GM19463 (cell line): ENCODE results near the gene ABCA6.
"Not testable (repeated sequence)": the region's sequence is repeated elsewhere in the genome, so short reads cannot be mapped to it uniquely, and the experiment has no call there.

Source experiments
- ATAC-seq: cut with Tn5 transposase; IDR thresholded peaks from one replicate; pipeline ENCODE4 v1.9.1; 2021; ENCODE audit warnings: mild to moderate bottlenecking, moderate library complexity; ENCODE audit not compliant: unreplicated experiment

Gene ABCA6

DNA sequence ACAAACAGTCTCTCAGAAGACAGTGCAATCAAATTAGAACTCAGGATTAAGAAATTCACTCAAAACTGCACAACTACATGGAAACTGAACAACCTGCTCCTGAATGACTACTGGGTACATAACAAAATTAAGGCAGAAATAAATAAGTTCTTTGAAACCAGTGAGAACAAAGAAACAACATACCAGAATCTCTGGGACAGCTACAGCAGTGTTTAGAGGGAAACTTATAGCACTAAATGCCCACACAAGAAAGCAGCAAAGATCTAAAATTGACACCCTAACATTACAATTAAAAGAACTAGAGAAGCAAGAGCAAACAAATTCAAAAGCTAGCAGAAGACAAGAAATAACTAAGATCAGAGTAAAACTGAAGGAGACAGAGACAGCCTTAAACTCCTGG, 68.3 kb downstream of the ABCA6 start:
- not testable (repeated sequence) for ATAC-seq

DNA sequence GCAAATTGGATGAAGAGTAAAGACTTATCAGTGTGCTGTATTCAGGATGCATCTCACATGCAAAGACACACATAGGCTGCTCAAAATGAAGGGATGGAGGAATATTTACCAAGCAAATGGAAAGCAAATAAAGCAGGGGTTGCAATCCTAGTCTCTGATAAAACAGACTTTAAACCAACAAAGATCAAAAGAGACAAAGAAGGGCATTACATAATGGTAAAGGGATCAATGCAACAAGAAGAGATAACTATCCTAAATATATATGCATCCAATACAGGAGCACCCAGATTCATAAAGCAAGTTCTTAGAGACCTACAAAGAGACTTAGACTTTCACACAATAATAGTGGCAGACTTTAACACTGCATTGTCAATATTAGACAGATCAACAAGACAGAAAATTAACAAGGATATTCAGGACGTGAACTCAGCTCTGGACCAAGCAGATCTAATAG, 68.9 kb downstream of the ABCA6 start:
- ATAC-seq, result not testable (repeated sequence)

DNA sequence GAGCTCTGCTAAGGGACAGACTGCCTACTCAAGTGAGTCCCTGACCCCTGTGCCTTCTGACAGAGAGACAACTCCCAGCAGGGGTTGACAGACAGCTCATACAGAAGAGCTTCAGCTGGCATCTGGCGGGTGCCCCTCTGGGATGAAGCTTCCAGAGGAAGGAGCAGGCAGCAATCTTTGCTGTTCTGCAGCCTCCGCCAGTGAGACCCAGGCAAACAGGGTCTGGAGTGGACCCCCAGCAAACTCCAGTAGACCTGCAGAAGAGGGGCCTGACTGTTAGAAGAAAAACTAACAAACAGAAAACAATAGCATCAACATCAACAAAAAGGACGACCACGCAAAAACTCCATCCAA, 70.5 kb downstream of the ABCA6 start:
- not testable (repeated sequence) for ATAC-seq

DNA sequence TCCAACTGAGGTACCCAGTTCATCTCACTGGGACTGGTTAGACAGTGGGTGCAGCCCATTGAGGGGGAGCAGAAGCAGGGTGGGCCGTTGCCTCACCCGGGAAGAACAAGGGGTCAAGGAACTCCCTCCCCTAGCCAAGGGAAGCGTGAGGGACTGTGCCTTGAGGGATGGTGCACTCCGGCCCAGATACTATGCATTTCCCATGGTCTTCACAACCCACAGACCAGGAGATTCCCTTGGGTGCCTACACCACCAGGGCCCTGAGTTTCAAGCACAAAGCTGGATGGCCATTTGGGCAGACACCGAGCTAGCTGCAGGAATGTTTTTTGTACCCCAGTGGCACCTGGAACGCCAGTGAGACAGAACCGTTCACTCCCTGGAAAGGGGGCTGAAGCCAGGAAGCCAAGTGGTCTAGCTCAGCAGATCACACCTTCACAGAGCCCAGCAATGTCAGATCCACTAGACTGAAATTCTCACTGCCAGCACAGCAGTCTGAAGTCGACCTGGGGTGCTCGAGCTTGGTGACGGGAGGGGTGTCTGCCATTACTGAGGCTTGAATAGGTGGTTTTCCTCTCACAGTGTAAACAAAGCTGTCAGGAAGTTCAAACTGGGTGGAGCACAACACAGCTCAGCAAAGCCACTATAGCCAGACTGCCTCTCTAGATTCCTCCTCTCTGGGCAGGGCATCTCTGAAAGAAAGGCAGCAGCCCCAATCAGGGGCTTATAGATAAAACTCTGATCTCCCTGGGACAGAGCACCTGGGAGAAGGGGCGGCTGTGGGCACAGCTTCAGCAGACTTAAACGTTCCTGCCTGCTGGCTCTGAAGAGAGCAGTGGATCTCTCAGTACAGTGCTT, 71.1 kb downstream of the ABCA6 start:
- not testable (repeated sequence) for ATAC-seq

DNA sequence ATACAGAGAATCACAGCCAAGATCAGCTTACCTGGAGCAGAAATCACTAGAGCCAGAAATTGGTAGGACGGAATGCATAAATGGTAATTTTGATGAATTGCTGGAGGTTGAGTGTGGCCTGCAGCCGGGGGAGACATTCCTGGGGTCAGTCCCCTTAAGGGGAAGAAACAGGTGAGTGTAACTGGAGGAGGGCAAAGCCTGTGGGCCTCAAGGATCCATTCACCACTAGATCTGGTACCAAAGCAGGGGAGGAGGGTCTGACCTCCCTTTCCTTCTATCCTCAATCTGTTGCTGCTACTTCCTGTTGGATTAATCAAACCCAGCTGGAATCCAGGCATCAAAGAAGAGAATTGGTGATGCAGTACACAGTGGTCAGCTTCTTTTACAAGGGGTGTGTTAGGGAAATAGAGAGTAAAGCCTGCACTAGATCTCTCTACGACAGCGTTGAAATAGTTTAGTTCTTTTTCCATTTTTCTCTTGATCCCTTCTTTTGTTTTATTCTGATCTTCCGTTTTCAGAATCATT, 72.4 kb downstream of the ABCA6 start:
- no peak for ATAC-seq

DNA sequence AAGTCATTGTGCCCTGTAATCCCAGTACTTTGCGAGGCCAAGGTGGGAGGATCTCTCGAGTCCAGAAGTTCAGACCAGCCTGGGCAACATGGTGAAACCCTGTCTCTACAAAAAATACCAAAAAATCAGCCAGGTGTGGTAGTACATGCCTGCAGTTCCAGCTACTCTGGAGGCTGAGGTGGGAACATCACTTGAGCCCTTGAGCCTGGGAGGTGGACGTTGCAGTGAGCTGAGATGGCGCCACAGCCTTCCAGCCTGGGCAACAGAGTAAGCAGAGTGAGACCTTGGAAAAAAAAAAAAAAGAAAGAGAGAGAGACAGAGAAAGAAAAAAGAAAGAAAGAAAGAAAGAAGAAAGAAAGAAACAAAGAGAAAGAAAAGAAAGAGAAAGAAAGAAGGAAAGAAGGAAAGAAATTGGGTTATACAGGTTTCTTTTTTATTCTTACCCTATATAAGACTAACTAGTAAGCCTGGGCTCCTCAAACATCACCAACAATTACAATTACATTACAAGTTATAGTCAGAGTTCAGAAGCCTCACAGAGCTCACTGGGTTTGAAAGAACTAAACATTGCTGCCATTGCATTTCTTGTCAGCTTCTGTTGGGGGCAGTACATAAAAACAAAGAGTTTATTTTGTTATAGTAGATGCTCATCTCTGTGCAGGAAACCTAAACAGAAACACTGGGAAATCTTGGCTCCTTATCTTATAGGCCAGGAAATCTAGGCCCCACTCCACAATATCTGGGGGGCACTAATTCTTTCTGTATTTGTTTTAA, 74.2 kb downstream of the ABCA6 start:
- ATAC-seq, result no peak

DNA sequence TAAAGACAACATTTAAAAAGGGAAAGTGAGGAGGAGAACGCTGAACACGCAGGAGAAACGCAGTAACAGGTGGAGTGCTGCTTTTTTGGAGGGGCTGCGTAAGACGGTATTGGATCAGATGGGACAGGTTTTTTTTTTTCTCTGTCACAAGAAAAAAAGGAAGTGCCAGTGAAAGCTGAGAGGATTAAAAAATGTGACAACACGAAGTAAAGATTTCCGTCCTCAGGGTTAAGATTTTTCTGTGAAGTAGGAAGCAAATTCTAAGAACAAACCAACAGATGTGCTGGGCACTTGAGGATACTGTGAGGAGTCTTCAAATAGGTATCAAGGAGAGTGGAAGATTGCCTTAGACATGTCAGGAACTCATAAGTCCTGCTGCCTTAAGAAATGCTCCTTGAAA, 75.2 kb downstream of the ABCA6 start:
- no peak for ATAC-seq

DNA sequence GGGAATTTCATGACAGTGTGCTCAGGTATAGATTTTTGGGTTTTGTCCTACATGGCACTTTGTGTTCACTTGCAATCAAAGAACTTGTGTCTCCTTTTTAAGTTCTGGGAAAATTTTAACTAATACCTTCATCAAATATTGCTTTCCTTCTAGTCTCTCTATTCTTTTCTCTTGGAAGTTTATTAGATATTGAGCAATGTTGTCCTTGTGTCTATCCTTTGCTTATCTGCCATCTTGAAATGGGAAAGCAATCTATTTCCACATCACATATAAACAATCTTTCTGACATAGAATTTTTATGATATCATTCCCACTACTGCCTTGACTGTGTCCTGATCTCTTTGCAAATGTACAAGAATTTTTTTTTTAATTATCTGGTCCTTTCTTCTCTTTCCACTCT, 76.6 kb downstream of the ABCA6 start:
- ATAC-seq, result no peak

DNA sequence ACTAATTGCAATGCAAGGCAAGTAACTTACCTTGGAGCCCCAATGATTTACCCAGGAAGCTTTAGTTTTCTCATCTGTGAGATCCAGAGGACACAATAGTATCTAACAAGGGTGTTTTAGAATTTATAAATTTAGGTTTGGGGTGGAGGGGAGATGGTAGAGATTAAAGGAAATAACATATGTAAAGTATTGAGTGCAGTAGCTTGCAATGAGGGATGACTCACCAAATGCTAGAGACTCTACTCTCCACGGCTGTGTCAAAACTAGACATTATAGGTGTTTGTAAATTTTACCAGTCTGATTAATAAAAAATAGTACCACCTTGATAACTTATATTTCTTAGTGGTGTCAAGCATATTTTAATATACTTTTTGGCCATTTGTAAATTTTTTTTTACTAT, 77.2 kb downstream of the ABCA6 start:
- no peak for ATAC-seq

DNA sequence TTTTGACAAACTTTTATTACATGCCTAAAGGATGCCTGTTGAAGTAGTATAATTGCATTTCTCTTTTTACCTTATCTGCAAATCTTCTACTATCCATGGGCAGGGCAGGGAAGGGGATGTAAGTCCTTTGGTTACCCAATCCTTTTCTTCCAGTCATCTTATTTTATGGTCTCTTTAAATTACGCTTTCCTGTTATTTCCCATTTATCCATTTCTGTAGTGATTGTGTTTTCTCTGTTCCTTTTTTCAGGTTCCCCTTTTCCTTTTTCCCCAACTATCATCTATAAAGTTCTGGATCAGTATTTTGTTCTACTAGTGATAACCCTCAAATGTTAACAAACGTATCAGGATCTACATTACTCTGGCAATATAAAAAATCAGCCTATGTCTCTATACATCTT, 77.7 kb downstream of the ABCA6 start:
- ATAC-seq, result no peak

DNA sequence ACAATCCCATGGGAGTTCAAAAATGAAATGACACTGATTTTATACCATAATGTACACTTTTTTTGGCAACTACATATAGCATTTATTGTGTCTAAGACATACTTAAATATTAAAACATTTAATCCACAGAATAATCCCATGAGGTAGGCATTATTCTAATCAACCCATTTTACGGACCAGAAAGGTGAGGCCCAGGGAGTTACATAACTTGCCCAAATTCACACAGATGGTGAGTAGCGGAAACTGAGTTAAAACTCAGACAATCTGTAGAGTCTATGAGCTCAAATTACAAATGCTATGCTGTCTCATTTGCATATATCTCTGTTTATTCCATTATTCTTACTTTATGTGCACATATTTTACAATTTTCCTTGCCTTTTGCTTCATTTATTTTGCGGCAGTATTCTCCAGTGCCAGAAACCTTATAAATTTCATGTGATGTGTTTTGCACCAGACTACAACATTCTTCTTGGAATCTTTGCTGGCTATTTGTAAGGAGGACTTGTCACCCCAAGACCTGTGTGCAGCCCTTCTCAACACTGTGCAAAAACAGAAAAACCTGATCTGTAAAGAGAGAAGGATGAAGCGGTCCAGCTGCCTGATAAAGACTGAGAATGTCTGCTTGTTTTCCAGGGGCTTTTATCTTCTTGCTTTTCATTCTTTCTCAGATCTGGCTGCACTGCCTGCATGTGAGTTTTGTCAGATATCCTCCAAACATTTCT, 78.7 kb downstream of the ABCA6 start:
- ATAC-seq, result no peak

DNA sequence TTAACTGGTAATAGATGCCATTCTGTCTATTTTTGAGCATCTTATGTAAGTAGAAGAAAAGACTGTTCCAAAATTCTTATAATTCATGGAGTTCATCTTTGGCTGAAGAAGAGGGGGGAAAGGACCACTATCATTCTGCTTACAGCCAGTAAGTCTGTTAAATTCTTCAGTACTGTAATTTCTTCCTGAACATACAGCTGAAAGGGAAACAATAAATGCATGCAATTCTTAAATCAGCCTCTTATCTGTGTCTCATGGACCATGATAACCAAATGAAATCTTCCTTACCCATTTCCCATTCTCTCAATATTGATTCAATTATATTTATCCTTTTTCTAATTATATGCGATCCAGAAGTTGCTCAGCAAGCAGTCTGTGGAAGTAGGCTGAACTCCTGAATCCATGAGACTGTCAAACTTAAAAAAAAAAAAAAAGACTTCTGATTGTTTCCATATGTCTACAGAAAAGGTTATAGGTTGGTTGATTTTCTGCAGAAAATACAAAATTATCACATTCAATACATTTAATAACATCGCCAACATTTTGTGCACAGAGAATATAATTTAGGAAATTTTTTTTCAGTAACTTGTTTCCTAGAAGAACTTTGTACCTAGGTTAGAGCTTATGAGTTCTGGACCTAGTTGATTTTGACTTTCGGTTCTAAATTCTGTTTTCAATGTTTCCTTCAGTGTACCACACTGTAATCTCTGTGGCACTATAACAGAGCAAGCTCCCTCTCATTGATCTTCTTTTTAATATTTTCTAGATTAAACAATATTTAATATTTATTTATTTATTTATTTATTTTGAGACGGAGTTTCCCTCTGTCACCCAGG, 79.8 kb downstream of the ABCA6 start:
- ATAC-seq, result no peak

DNA sequence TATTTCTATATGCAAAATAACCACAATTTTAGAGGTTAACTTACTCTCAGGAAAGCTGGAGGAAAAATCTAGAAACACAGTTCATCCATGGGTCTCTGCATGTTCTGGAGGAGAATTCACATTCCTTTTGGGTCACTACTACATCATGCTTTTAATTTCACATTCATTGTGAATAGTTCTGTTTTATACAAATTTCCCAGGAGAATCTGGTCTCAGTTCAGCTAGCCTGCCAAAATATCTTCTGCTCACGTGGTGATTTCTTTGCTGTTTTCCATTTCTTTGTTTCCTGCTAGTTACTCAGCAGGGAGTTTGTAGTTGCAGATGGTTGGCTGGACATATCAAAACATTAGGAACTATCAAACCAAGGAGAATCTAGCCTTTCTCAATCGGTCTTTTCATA, 80.9 kb downstream of the ABCA6 start, which contains the start of gene ABCA9:
TSS of gene ABCA9 (minus strand) at position 106 of the 400 bp plus-strand sequence. CDS start 9,801 bp downstream, outside the sequence.
- no peak for ATAC-seq

DNA sequence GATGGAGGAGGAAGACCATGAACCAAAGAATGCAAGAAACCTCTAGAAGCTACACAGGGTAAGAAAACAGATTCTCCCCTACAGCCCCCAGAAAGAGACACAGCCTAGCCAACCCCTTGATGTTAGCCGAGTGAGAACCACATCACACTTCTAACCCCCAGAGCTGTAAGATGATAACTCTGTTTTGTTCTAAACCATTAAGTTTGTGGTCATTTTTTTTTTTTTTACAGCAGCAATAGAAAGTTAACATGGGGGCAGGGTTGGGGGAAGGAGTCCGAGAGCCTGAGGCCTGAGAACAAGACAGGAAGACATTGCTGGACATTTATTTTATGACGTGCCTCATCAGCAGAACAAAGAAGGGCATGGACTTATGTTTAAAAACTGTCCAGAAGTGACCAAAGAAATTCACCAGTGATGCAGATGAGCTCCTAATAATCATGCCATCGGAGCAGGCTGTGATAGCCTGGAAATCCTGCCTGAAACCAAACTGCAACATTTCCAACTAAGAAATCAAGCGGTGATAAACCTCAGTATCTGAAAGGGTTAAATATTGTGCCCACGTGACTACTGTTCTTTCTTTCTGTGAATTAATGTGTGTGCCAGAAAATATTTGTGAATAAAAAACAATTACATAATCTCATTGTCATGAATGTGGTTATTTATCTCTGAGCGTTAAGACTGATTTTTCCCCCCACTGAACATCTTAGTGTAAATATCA, 82.1 kb downstream of the ABCA6 start:
- no peak for ATAC-seq

DNA sequence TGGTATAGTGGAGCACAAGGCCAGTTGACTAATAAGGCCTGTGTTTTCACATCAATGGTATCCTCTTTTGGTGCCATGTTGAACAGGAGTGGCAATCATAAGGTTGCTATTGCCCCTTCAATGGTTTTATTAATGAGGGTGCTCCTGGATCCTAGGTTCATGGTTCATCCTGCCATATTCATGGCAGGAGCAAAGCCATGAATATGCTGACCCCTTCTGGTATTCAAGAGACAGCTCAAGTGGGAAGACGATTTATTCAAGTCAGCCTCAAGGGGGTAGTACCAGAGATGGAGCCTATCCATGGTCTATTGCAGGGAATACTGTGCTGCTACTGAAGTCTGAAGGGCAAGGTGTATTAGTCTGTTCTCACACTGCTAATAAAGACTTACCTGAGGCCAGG, 83.5 kb downstream of the ABCA6 start:
- no peak for ATAC-seq

DNA sequence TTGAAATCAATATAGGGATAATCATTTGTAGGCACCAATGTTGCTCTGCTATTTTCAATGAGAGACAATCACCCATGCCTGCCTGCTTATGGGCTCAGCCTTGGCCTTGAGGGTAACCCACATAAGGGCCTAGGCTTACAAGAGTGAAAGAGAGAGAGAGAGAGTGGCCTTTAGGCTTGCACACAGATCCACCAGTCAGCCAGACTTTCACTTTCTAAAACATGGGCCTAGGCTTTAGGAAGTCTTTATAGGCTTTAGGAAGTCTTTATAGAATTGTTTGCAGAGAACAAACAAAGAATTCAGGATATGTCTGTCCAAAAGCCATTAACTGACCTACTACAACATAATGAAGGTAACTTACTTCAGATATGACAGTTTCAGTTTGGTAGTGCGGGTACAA, 84.4 kb downstream of the ABCA6 start:
- ATAC-seq, result no peak

DNA sequence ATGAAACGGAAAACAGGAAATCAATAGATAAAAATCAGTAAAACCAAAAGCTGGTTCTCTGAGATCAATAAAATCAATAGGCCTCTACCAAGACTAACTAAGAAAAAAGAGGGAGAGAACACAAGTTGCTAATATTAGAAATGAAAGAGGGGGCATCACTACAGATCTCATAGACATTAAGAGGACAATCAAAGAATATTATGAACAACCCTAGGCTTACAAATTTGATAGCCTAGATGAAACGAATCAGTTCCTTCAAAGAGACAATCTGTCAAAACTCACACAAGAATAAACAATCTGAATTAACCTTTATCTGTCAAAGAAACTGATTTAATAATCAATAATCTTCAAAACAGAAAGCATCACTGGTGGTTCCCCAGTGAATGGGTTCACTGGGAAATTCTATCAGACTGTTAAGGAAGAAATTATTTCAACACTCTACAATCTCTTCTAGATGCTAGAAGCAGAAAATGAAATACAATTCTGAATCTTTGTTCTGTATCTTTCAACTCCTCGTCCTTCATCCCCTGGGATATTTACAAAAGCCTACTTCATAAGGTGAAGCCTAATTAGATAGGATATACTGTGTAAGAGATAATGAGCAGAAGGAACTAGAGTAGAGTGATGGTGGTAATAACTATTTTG, 85.4 kb downstream of the ABCA6 start:
- ATAC-seq, result no peak

DNA sequence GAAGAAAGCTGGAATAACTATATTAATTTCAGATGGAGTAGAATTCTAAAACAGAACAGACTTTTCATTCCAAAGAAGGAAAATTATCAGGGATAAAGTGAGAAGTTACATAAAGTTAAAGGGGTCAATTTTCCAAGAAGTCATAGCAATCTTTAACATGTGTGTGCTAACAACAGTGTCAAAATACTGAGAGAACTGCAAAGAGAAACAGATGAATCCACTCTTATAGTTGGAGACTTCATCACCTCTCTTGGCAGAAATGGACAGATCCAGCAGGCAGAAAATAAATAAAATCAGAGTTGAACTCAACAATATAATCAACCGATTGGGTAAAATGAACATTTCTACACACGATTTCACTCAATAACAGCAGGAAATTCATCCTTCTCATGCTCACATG, 86.4 kb downstream of the ABCA6 start:
- no peak for ATAC-seq
